Measurements from ENCODE around the gene DEDD. TPM values are rescaled to one million over a fixed set of nuclear protein-coding genes. Genes with fewer than 3 reads are reported as not detected.

Gene DEDD
- total RNA-seq, 4 donors from 2014 or later, result 4.4 to 42.2 (median 36.1) TPM

DNA sequence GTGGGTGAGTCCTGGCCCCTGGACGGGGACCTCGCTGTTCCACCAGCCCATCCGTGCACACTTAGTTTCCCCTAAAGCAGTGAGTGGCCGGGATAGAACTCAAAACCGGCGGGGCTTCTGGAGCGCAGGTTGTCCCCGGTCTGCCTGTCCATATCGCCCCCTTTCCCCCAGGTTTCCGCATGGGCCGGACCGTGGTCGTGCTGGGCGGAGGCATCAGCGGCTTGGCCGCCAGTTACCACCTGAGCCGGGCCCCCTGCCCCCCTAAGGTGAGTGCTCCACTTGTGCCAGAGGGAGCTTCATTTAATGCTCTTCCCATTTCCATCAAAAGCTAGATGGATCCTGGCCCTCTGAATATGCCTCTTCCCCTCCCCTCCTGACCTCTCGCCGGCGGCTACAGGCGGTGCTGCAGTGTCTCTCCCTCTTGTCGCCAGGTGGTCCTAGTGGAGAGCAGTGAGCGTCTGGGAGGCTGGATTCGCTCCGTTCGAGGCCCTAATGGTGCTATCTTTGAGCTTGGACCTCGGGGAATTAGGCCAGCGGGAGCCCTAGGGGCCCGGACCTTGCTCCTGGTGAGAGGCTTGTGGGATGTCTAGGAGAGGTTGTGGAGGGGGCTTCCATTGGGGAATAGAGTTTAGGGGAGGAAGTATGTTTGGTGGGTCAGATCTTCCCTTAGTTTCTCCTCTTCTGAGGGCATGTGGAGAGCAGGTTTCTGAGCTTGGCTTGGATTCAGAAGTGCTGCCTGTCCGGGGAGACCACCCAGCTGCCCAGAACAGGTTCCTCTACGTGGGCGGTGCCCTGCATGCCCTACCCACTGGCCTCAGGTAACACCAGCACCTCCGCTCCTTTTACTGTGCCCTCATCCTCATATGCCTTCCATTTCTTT, 34.4 kb upstream of the DEDD start:
- Histone ChIP-seq H3K36me3 (no peaks in the 10 kb centered on the region), H3K27me3 (no peaks in the 10 kb centered on the region), H3K4me1 (peaks cover 0 to 4% of the 10 kb centered on the region in 2 donors), H3K4me3 (peak overlapping the region; percentile 51 to 66), H3K27ac (peak overlapping the region; percentile 72 to 90), H3K9me3 (no peaks in the 10 kb centered on the region)
- TF ChIP-seq, protein P1, sequence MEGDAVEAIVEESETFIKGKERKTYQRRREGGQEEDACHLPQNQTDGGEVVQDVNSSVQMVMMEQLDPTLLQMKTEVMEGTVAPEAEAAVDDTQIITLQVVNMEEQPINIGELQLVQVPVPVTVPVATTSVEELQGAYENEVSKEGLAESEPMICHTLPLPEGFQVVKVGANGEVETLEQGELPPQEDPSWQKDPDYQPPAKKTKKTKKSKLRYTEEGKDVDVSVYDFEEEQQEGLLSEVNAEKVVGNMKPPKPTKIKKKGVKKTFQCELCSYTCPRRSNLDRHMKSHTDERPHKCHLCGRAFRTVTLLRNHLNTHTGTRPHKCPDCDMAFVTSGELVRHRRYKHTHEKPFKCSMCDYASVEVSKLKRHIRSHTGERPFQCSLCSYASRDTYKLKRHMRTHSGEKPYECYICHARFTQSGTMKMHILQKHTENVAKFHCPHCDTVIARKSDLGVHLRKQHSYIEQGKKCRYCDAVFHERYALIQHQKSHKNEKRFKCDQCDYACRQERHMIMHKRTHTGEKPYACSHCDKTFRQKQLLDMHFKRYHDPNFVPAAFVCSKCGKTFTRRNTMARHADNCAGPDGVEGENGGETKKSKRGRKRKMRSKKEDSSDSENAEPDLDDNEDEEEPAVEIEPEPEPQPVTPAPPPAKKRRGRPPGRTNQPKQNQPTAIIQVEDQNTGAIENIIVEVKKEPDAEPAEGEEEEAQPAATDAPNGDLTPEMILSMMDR (IDR thresholded peaks at IDR 0.05), result no peak
- TF ChIP-seq POLR2A (IDR thresholded peaks at IDR 0.05), result no peak
- no peak for DNase-seq
- intact Hi-C loops (cut with DNase I; ENCODE audit: low total_unique reads), result no loop called here

DNA sequence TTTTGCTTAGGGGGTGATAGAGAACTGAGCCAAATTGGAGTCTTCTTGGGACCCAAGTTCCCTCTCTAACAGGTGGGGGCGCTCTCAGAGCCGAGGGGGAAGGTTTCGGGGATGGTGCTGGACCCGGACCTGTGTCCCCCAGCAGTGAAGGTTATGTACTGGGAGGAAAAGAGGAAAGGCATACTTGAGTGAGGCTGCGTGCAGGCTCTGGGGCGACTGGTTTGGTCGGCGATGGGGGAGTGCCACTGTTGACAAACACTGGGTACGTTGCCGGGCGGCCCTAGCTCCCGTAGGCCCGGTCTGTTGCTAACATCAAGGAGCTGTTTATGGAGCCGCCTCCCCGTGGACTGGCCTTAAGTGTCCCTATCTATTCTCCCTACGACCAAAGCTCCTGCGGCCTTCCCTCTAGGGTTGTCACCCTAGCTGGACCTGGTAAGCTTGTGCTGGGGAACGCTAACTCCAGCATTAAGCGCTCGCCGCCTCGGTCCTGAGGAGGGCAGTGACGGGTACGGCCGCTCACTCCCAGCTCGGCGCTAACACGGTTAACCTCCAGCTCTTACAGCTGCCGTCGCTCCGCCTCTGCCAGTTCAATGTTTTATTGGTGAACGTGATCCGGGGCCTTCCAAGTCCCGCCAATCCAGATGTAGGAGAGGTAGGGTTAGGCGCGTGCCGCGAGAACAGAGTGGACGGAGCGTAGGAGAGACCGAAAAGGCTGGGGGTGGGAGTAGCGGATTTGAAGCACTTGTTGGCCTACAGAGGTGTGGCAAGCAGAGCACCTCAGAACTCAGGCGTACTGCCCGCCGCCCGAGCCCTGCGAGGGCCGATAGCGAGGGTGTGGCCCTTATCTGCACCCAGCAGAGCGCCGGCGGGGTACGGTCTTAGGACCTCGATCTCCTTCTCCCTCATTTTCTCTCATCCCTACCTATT, 33.5 kb upstream of the DEDD start, which contains the start of gene PPOX:
Gene PPOX, plus strand, starts transcription at position 685 of the 927 bp plus-strand sequence. CDS start 422 bp downstream, outside the sequence.
- intact Hi-C loops (cut with DNase I; ENCODE audit: low total_unique reads), result no loop called here
- peak; percentile 22 to 58 for TF ChIP-seq POLR2A (IDR thresholded peaks at IDR 0.05)
- TF ChIP-seq, protein P1 (IDR thresholded peaks at IDR 0.05), result peak; percentile 17 to 35 (median 34)
- Histone ChIP-seq H3K4me3 (peak within 1 kb of the TSS; percentile 51 to 66), H3K9me3 (no peaks in the 10 kb centered on the region), H3K27me3 (no peaks in the 10 kb centered on the region), H3K36me3 (no peaks in the 10 kb centered on the region), H3K27ac (peak within 1 kb of the TSS; percentile 82 to 90), H3K4me1 (peaks cover 0 to 8% of the 10 kb centered on the region in 2 donors)
- peak; percentile 93 to 97 for DNase-seq

DNA sequence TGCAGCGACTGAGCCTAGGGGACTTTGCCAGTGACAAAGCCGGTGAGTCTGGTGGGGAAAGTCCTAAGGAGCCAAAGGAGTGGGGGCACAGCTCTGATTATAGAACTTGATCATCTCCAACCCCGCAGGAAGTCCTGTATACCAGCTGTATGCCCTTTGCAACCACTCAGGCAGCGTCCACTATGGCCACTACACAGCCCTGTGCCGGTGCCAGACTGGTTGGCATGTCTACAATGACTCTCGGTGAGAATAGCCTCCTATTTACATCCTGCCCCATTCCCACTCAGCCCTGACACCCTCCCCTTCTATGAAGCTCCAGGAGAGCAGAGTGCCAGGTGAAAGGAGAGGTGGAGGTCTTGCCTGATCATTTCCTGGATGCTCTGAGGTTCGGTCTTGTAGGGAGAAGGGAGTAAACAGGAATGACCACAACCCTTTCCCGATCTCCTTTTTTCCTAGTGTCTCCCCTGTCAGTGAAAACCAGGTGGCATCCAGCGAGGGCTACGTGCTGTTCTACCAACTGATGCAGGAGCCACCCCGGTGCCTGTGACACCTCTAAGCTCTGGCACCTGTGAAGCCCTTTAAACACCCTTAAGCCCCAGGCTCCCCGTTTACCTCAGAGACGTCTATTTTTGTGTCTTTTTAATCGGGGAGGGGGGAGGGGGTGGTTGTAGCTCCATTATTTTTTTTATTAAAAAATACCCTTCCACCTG, 32.6 kb upstream of the DEDD start:
- intact Hi-C loops (cut with DNase I; ENCODE audit: low total_unique reads), result no loop called here
- H3K36me3 ChIP-seq, result no peaks in the 10 kb centered on the region

DNA sequence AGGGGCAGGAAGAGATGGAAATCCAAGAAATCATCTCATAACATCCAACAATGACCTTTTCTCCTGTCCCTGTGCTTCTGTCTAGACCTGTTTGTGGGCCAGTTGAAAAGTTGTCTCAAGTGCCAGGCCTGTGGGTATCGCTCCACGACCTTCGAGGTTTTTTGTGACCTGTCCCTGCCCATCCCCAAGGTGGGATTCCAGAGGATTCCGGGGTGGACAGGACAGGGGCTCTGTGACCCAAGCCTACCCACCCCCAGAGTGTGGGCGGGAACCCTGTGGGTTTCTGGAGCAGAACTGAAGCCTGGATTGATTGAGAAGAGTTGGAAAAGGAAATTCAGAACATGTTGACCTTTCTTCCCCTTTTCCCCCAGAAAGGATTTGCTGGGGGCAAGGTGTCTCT, 31.3 kb upstream of the DEDD start:
- no peak for TF ChIP-seq POLR2A (IDR thresholded peaks at IDR 0.05)
- TF ChIP-seq, protein P1 (IDR thresholded peaks at IDR 0.05), result no peak
- intact Hi-C loops (cut with DNase I; ENCODE audit: low total_unique reads), result no loop called here
- no peak overlapping the region for H3K4me3 ChIP-seq
- DNase-seq, result no peak
- no peak overlapping the region for H3K27ac ChIP-seq
- peaks cover 0 to 8% of the 10 kb centered on the region in 2 donors for H3K4me1 ChIP-seq
- H3K9me3 ChIP-seq, result no peaks in the 10 kb centered on the region
- H3K27me3 ChIP-seq, result no peaks in the 10 kb centered on the region
- H3K36me3 ChIP-seq, result no peaks in the 10 kb centered on the region

More for the DNA sequence above, 32.6 kb upstream of the DEDD start:
- H3K4me1 ChIP-seq, result peaks cover 0 to 8% of the 10 kb centered on the region in 2 donors
- no peak for DNase-seq
- peak overlapping the region; percentile 82 to 90 for H3K27ac ChIP-seq
- no peaks in the 10 kb centered on the region for H3K27me3 ChIP-seq
- no peaks in the 10 kb centered on the region for H3K9me3 ChIP-seq
- peak overlapping the region; percentile 51 to 66 for H3K4me3 ChIP-seq
- TF ChIP-seq, protein P1 (IDR thresholded peaks at IDR 0.05), result no peak
- no peak for TF ChIP-seq POLR2A (IDR thresholded peaks at IDR 0.05)

All from uterus (tissue), 4 donors.